Calu3 (cell line): ENCODE results near the gene IFNG-AS1. TPM values are rescaled to one million over a fixed set of nuclear protein-coding genes. Genes with fewer than 3 reads are reported as not detected.

Experiments used
- BruUV-seq: library from RNA; stranded (reverse); fragments of 400-500 nt; replicated peaks from 2 replicates; lab custom pipeline; 2021; lab: Mats Ljungman, UMichigan
- CTCF ChIA-PET: fragments of 300-600 bp; sonication (Branson Sonifier 250); formaldehyde crosslinking; loops from one replicate; lab custom pipeline; 2022; ENCODE audit warnings: antibody characterized with exemption; lab: Charles Lee
- DNase-seq: peaks from one replicate; pipeline ENCODE4 v3.0.0; 2022
- H3K27ac Mint-ChIP-seq: one replicate; pipeline ENCODE4 v1.8.0; 2022; ENCODE audit warnings: mixed read lengths; ENCODE audit not compliant: unreplicated experiment
- H3K27me3 Mint-ChIP-seq: one replicate; pipeline ENCODE4 v1.8.0; 2022; ENCODE audit warnings: mixed read lengths; ENCODE audit not compliant: unreplicated experiment
- H3K36me3 Mint-ChIP-seq: one replicate; pipeline ENCODE4 v1.8.0; 2022; ENCODE audit warnings: mild to moderate bottlenecking, moderate library complexity, mixed read lengths; ENCODE audit not compliant: insufficient read depth, unreplicated experiment
- H3K4me1 Mint-ChIP-seq: one replicate; pipeline ENCODE4 v1.8.0; 2022; ENCODE audit warnings: mild to moderate bottlenecking, low read depth, mixed read lengths; ENCODE audit not compliant: unreplicated experiment
- H3K4me3 Mint-ChIP-seq: one replicate; pipeline ENCODE4 v1.8.0; 2022; ENCODE audit warnings: mild to moderate bottlenecking, low read depth, moderate library complexity, mixed read lengths; ENCODE audit not compliant: unreplicated experiment
- H3K9me3 Mint-ChIP-seq: one replicate; pipeline ENCODE4 v1.8.0; 2022; ENCODE audit warnings: low read depth, mixed read lengths; ENCODE audit not compliant: unreplicated experiment
- CTCF ChIP-seq: fragments of 200-600 bp; IDR thresholded peaks from one replicate; pipeline ENCODE4 v1.8.0; 2022; ENCODE audit warnings: antibody characterized with exemption; ENCODE audit not compliant: unreplicated experiment
- intact Hi-C: fragments of 100-400 bp; cut with micrococcal nuclease; formaldehyde crosslinking; loops from one replicate; pipeline ENCODE4 v1.10.0; 2022; ENCODE audit not compliant: unreplicated experiment
- total RNA-seq: library from RNA; stranded (reverse); gene quantifications from 2 replicates; pipeline ENCODE4 v1.2.3, GENCODE V29; 2022

IFNG-AS1 gene
- total RNA-seq, 1 experiment from 2014 or later = not detected

DNA sequence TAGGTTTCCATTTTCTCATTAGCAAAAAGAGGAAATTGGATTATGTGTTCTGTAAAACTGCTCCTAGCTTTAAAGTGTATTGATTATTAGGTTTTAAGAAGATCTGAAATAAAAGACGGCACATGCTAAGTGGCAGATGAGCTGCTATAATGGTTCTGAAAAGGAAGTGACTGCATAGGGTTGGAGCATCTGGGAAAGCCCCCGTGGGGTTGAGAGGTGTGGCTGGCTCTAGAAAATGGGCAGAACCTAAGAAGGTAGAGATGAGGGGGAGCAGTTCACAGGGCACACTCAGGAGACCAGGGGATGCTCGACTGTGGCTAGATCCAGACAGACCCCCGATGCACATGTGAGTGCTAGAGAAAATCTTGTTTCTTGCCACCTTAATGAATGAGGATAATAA lies 1.9 kb downstream of the IFNG-AS1 start:
- H3K36me3 Mint-ChIP-seq = no peaks in the 10 kb centered on the region
- H3K27me3 Mint-ChIP-seq = peaks cover 57% of the 10 kb centered on the region
- no TSS peak for BruUV-seq
- no peak overlapping the region for H3K27ac Mint-ChIP-seq
- CTCF ChIA-PET = no interaction called here
- intact Hi-C loops = no loop called here
- H3K9me3 Mint-ChIP-seq = no peaks in the 10 kb centered on the region
- no peak for TF ChIP-seq CTCF
- H3K4me3 Mint-ChIP-seq = no peak overlapping the region
- no peaks in the 10 kb centered on the region for H3K4me1 Mint-ChIP-seq
- DNase-seq = no peak

DNA sequence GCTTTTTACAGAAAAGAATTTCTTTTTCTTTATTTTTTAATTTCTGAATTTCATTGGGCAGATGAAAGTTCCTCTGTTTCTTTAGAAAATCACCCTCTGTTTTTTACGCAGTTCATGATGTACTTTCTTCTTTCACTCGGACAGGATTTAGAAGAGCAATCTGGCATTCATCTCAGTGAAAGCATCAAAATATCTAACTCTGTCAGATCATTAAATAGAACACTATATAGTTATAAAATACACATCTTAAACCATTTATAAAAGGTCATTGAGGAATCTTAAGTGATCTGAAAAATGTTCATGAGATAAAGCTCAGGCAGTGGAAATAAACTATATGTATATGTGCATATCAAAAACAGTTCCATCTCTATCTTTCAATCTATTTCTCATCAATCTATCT lies 3.9 kb downstream of the IFNG-AS1 start:
- no peak overlapping the region for H3K27ac Mint-ChIP-seq
- H3K36me3 Mint-ChIP-seq = no peaks in the 10 kb centered on the region
- no peak for DNase-seq
- BruUV-seq = no TSS peak
- CTCF ChIA-PET = no interaction called here
- H3K4me1 Mint-ChIP-seq = no peaks in the 10 kb centered on the region
- TF ChIP-seq CTCF = no peak
- peaks cover 44% of the 10 kb centered on the region for H3K27me3 Mint-ChIP-seq
- no peak overlapping the region for H3K4me3 Mint-ChIP-seq
- no peaks in the 10 kb centered on the region for H3K9me3 Mint-ChIP-seq
- intact Hi-C loops = no loop called here

- CTCF ChIA-PET = no interaction called here
- TF ChIP-seq CTCF = no peak
- peaks cover 35% of the 10 kb centered on the region for H3K27me3 Mint-ChIP-seq
- intact Hi-C loops = no loop called here
- H3K27ac Mint-ChIP-seq = no peak overlapping the region
- no peaks in the 10 kb centered on the region for H3K4me1 Mint-ChIP-seq
- no peak for DNase-seq
- BruUV-seq = no TSS peak
- no peaks in the 10 kb centered on the region for H3K9me3 Mint-ChIP-seq
- H3K4me3 Mint-ChIP-seq = no peak overlapping the region
- no peaks in the 10 kb centered on the region for H3K36me3 Mint-ChIP-seq
Observed at GRCh38 chr12:67994046-67994445, 4.8 kb downstream of the IFNG-AS1 start.

- TF ChIP-seq CTCF = no peak
- intact Hi-C loops = no loop called here
- no TSS peak for BruUV-seq
- Mint-ChIP-seq H3K27me3 (peaks cover 18% of the 10 kb centered on the region), H3K36me3 (no peaks in the 10 kb centered on the region), H3K27ac (no peak overlapping the region), H3K4me1 (no peaks in the 10 kb centered on the region), H3K4me3 (no peak overlapping the region), H3K9me3 (no peaks in the 10 kb centered on the region)
- CTCF ChIA-PET = no interaction called here
- no peak for DNase-seq
Observed at GRCh38 chr12:67996347-67996746, 7.1 kb downstream of the IFNG-AS1 start.

- Mint-ChIP-seq H3K36me3 (no peaks in the 10 kb centered on the region), H3K27me3 (no peaks in the 10 kb centered on the region), H3K27ac (no peak overlapping the region), H3K4me3 (no peak overlapping the region), H3K9me3 (no peaks in the 10 kb centered on the region), H3K4me1 (no peaks in the 10 kb centered on the region)
- CTCF ChIA-PET = no interaction called here
- intact Hi-C loops = no loop called here
- no peak for DNase-seq
- BruUV-seq = no TSS peak
- no peak for TF ChIP-seq CTCF
Observed at GRCh38 chr12:67998379-67998778, 9.1 kb downstream of the IFNG-AS1 start.
